Hematopoietic multipotent progenitor cell treated with erythropoietin and hydrocortisone succinate and interleukin-3 and kit ligand, for 15 days (in vitro differentiated cells): Measurements from ENCODE around the gene ZMYM1.
"Not testable (repeated sequence)": the region's sequence is repeated elsewhere in the genome, so short reads cannot be mapped to it uniquely, and the experiment has no call there.

ENCODE experiments used
- DNase-seq: peaks from one replicate; pipeline ENCODE4 v3.0.0-alpha.2; 2015; ENCODE audit warnings: low spot score

Gene ZMYM1

DNA sequence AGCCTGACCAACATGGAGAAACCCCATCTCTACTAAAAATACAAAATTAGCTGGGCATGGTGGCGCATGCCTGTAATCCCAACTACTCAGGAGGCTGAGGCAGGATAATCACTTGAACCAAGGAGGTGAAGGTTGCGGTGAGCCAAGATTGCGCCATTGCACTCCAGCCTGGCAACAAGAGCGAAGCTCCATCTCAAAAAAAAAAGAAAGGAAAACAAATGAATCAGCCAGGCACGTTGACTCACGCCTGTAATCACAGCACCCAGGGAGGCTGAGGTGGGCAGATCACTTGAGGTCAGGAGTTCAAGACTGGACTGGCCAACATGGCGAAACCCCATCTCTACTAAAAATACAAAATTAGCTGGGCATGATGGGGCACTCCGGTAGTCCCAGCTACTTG lies 2.8 kb upstream of the ZMYM1 start:
- DNase-seq = not testable (repeated sequence)

DNA sequence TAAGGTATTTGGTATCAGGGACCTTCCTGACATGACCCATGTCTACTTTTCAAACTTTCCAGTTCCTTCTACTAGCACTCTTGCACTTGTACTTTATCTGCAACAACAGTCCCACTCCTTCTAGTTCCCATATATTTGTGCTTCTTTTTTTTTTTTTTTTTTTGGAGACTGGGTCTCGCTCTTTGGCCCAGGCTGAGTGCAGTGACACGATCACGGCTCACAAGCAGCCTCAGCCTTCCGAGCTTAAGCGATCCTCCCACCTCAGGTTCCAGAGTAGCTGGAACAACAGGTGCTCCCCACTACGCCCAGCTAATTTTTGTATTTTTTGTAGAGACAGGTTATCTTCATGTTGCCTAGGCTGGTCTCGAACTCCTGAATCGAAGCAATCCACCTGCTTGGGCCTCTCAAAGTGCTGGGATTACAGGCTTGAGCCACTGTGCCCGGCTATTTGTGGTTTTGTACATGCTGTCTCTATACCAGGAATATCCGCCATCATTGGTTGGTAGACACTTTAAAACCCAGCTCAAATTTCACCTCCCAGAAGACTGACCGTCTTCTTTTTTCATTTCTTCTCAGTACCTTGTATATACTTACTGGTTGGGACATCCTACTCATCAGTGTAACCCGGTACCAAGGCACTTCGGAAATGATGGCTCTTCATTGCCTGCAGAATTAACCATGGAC lies 1.1 kb downstream of the ZMYM1 start:
- DNase-seq = no peak

DNA sequence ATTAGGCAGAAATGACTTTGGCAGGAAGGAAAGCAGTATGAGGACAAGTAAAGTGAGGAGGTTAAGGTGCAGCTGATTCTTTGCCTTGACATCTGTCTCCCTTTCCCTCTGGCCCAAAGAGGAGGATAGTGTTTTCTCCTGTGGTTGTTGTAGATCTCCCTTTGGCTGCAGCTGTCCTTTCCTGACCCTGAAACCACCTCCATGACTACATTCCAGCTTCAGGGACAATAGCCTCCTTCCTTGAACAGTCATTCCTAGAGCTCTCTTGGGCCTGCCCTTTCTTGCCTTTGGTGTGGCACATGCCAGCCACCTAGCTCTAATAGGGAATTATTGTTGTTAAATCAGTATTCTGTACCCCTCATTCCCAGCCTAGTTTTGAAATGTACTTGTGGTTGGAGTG lies 6.2 kb downstream of the ZMYM1 start:
- no peak for DNase-seq

DNA sequence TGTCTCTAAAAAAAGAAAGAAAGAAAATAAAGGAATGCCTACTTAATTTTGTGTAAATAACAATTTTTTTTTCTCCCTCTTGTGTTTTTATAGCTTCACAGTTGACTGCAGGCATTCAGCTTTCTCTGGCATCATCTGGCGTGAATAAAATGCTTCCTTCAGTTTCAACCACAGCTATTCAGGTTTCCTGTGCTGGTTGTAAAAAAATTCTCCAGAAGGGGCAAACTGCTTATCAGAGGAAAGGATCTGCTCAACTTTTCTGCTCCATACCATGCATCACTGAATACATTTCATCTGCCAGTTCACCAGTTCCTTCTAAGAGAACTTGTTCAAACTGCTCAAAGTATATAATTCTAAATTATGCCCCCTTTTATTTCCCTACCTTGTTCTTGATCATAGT lies 18.0 kb downstream of the ZMYM1 start:
- DNase-seq = no peak

DNA sequence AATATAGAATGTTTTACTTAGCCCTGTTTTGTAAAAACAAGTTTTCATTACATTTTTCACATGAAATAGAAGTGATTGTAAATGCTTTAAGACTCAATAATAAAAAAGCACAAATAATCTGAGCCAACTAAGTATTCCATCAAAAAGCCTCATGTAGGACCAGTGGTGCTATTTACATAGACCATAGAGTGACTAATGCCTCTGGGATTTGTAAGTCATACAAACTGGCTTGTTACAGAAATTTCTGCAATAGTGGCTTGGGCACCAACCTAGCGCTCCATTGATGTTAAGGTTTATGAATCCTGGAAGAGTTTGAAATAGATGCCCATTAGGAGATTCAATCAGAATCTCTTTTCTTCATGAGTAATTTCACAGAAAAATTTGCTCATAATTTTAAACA lies 31.9 kb downstream of the ZMYM1 start:
- DNase-seq = no peak

DNA sequence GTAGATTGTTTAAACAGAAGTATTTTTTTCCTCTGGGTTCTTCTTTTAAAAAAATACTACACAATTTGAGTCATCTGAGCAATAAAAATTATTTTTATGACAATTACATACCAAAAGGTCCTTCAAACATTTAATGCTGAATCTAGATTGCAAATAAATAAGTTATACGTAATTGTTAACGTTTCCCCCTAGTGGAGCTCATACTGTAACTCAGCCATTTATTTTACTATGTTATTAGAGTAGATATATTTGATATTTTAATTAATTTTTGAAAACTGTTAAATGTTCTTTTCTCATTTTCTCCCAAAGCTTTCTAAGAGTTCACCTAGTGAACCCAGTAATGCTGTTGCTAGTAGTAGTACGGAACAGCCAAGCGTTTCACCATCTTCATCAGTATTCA lies 33.5 kb downstream of the ZMYM1 start:
- DNase-seq = no peak

DNA sequence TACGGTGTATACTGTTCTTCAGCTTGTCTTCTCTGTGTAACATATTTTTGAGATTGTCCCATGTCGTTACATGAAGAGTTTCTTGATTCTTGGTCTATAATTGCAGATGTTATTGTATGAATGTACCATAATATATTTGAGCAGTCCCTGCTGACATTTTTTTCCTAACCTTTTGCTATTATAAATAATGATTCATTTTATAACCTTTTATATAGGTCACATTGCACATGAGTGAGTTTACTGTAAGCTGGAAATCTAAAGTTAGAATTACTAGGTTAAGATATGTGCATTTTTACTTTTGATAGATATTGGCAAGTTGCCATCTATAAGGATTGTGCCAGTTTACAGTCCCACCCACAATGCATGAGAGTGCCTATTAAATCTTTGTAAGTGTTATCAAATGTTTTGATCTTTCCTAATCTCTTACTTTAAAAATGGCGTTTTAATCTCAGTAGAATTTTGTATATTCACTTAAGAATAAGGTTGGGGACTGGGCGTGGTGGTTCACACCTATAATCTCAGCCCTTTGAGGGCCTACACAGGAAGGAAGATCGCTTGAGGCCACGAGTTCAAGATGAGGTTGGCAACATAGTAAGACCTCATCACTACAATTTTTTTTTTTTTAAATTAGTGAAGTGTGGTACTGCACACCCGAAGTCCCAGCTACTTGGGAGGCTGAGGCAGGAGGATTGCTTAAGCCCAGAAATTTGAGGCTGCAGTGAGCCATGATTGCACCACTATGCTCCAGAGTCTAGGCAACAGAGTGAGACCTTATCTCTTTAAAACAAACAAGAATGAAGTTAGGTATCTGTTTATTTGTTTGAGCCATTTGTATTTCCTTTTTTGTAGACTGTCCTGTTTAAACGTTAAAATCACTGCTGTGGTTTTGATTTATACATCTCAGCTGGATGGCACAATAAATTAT lies 36.5 kb downstream of the ZMYM1 start:
- no peak for DNase-seq

DNA sequence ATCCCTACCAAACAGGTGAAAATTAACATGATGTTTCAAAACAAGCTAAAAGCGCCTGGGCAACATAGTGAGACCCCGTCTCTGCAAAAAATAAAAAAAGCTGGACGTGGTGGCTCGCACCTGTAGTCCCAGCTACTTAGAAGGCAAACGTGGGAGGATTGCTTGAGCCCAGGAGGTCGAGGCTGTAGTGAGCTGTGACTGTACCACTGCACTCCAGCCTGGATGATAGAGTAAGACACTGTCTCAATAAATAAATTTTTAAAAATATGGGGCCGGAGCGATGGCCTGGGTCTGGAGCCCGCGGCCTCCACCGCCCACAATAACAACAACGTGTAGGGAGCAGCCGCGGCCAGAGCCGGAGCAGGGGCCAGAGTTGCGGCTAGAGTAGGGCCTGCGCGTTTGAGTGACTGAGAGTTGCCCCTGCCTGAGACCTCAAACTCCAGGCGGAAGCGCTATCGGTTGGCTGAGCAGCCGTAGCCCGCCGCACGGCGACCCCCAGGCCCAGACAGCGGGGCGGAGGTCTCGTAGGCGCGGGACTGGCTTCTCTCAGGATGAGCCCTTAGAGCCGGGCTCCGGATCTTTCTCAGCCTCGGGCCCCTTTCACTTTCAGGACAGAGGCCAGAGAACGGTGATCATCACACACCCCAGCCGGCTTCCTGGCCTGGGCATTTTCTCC lies 41.4 kb downstream of the ZMYM1 start:
- DNase-seq = no peak

DNA sequence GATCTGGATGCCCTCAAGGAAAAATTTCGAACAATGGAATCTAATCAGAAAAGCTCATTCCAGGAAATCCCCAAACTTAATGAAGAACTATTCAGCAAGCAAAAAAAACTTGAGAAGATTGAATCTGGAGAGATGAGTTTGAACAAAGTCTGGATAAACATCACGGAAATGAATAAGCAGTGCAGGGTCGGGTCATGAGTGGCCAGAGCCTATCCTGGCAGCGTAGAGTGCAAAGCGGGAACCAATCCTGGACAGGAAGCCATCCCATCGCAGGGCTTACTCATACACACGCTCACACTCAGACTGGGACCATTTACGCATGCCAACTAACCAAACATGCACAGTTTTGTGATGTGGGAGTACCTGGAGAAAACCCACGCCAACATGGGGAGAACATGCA lies 43.1 kb downstream of the ZMYM1 start:
- DNase-seq = no peak

DNA sequence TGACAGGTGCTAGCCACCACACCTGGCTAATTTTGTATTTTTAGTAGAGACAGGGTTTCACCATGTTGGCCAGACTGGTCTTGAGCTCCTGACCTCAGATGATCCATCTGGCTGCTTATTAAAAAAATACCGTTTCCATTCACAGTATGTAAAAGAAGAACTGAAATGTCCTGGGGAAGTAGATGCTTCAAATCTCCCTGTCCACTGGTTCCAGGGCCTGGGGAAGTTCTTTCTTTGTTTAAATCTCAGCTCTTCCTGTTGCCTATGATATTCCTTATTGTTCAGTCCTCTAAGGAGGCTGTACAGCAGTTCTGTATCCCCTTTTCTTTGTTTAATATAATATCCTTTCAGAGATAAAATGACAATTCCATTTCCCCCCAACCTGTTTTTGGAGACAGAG lies 47.4 kb downstream of the ZMYM1 start:
- DNase-seq = no peak

DNA sequence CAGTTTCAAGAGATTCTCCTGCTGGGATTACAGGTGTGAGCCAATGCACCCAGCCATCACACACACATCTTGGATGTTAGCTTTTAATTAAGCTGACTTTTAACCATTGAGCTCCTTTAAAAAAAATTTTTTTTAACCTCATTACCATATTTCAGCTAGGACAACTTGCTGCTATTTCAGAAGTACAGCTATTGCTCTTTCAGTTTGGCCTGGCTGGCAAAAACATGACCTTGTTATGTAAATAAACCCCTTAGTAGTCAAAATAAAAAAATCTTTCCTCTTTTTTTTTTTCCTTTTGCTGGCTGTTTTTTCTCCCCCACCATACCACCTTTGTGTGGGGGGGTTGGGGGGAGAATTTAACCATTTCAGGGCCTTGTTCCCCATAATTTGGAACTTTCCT lies 49.9 kb downstream of the ZMYM1 start:
- DNase-seq = no peak

DNA sequence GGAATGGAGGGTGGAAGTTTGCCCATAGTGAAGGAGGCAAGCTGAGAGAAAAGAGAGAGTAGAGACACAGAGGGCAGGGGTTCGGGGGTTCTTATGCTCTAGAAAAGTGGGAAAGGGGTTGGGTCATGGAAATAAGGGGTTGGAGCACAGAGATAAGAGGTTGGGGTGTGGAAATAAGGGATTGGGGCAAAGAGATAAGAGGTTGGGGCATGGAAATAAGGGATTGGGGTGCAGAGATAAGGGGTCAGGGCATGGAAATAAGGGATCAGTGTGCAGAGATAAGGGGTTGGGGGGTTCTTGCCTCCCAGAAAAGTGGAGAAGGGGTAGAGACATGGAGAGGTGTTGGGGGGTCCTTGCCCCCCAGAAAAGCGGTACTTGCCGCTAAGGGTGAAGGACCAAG lies 57.6 kb downstream of the ZMYM1 start:
- DNase-seq = no peak

DNA sequence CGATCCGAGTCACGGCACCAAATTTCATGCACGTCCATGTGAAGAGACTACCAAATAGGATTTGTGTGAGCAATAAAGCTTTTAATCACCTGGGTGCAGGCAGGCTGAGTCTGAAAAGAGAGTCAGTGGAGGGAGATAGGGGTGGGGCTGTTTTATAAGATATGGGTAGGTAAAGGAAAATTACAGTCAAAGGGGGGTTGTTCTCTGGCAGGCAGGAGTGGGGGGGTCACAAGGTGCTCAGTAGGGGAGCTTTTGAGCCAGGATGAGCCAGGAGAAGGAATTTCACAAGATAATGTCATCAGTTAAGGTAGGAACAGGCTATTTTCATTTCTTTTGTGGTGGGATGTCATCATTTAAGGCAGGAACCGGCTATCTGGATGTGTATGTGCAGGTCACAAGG lies 58.4 kb downstream of the ZMYM1 start:
- not testable (repeated sequence) for DNase-seq

DNA sequence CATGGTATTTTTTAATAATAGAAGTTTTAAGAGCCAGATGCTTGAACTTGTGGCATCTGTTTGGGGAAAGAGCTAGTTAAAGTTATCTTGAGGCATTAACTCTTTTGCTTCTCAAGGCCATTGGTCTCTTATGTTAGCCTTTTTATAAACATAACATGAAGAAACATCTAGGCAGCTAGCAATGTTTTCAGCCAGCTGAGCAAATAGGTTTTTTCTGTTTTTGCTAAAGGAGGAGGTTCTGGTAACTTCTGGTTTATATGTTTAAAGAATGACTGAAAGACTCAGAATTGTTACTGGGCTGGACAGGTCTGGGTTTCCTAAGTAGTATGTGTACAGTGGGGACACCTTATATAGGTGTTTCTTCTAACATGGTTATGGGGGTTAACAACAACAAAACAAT lies 63.1 kb downstream of the ZMYM1 start:
- not testable (repeated sequence) for DNase-seq

DNA sequence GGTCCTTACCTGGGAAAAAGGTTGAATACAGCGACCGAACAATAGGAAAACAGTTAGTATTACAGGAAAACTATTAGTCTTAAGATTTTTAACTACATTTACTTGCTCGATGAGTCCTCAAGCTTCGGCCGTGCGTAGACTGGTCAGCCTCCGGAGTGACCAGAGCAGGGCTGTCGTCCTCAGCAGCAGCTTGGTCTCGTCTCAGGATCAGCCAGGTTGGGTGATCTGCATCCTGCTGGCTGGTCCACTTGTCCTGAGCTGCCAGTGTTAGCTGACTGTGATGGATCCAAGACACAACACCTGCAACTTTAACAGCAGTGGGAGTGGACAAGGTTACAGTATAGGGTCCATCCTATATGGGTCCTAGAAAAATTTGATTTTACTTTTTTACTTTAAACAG lies 63.5 kb downstream of the ZMYM1 start:
- DNase-seq = not testable (repeated sequence)

DNA sequence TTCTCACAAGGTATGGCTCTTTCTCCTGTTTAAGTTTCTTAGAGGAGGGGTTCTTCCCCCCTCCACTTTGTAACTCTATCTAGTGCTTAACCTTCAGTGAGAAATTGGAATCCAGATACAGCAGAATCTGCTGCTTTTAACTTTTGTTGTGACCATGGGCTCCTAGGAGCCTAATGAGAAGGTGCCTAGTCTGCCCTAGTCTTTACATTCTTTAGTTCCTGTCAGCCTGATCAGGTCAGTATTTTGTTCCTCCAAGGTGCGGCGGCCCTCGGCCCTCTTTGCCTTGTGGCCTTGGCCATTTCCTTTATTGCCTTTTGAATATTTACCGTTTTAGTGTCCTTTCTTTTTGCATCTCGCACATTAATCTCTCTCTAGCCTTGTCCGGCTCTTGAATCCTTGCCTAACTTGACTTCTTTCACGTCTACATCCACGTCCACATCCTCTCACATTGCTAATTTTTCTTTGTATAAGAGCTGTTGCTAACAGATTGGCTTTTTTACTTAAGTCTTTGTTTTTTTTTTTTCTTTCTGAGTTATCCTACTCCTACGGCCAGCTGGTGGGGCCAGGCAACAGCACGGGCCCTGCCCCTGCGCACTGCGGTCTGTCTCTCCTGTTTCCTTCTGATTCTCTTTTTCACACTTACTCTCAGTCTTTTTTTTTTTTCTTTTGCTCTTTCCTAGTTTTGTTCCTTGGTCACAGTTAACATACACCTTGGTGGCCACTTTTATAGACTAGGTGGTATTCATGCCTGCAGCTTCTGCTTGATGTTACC lies 64.7 kb downstream of the ZMYM1 start:
- DNase-seq = no peak

DNA sequence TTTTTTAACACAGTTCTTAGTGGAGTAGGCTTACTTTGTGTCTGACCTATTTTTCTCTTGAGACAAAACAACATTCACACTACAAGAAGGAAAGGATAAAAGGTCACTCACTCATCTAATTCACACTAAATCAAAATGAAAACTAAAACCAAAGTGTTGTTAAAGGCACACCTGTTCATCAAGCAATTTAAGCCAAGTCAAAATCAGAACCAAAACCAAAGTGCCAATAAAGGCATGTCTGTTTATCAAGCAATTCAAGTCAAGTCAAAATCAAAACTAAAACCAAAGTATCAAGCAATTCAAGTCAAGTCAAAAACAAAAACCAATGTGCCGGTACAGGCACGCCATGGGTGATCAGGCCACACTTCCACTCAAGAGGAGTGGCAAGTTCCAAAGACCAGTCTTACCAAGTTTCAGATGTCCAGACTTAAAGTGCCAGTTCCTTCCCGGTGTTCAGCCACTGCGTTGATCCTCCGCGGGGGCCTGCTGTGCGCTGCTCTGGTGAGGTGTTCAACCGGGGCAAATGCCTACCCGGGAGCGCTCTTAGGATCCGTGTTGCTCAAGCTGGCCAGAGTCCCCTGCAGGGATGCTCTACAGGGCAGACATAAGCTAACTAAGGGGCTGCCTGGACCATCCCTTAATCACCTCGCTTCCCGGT lies 66.8 kb downstream of the ZMYM1 start:
- not testable (repeated sequence) for DNase-seq

DNA sequence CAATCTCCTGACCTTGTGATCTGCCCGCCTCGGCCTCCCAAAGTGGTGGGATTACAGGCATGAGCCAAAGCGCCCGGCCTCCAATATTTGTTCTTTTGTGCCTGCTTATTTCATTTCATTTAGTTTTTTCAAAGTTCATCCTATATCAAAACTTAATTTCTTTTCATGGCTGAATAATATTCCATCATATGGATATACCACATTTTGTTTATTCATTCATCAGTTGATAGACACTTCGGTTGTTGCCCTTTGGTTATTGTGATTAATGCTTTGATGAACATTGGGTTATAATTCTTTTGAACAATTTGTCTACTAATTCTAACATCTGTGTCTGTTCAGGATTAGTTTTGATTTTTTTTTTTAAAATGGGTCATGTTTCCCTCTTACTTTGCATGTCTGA lies 72.0 kb downstream of the ZMYM1 start:
- no peak for DNase-seq

DNA sequence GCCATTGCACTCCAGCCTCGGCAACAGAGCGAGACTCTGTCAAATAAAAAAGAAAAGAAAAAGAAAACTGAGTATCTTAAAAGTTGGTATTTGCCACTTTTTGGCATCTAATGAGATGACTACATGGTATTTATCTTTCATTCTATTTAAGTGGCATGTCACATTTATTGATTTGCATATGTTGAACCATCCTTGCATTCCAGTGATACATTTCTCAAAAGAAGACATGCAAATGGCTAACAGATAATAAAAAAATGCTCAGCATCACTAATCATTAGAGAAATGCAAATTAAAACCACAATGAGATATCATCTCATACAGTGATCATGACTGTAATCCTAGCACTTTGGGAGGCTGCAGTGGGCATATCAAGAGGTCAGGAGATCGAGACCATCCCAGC lies 85.7 kb downstream of the ZMYM1 start:
- no peak for DNase-seq
